Measurements from ENCODE around the gene KIAA1210. TPM values are rescaled to one million over a fixed set of nuclear protein-coding genes. Genes with fewer than 3 reads are reported as not detected.

Gene KIAA1210
- total and polyA plus RNA-seq, 10 of the 15 experiments (the other 5 are each of a cell fraction or from before 2014, with no cell fraction given) = 0.01 TPM; not detected in 9

- in situ Hi-C loops (cut with MboI) = no loop called here
Observed at GRCh38 chrX:119177278-119177677, 49.7 kb upstream of the KIAA1210 start.

GRCh38 chrX:119174900-119175299, 47.3 kb upstream of the KIAA1210 start:
- Histone ChIP-seq H3K79me2 (ENCODE audit: control insufficient read depth, insufficient read depth, low read length) (no peaks in the 10 kb centered on the region), H4K20me1 (ENCODE audit: control insufficient read depth, insufficient read depth) (no peaks in the 10 kb centered on the region), H3K9me3 (replicated peaks; ENCODE audit: control insufficient read depth, insufficient read depth, low read length) (no peaks in the 10 kb centered on the region), H2AFZ (ENCODE audit: control insufficient read depth, low read depth, low read length) (no peak overlapping the region), H3K27ac (ENCODE audit: control insufficient read depth, insufficient read depth) (no peak overlapping the region), H3K4me3 (no peak overlapping the region), H3K4me1 (ENCODE audit: control insufficient read depth, insufficient read depth, low read length) (no peaks in the 10 kb centered on the region), H3K4me2 (ENCODE audit: control insufficient read depth, insufficient read depth) (no peak overlapping the region), H3K9ac (ENCODE audit: control insufficient read depth, insufficient read depth, low read length) (no peak overlapping the region), H3K27me3 (replicated peaks in 1 of 2; ENCODE audit: control insufficient read depth in 2 of 2, insufficient read depth in 2 of 2, low read length in 1 of 2) (no peaks in the 10 kb centered on the region; a peak in 1 of 4 replicates), H3K36me3 (ENCODE audit: control insufficient read depth in 2 of 2, insufficient read depth in 2 of 2, low read length in 1 of 2) (no peaks in the 10 kb centered on the region)
- SMC1A ChIA-PET (ENCODE audit: uncharacterized antibody, unreplicated experiment) = no interaction called here
- POLR2A ChIA-PET = no interaction called here
- no TSS peak for BruUV-seq (replicated peaks)
- CTCF ChIA-PET = no interaction called here
- WGBS (ENCODE audit: insufficient coverage, insufficient replicate concordance, low lambda C conversion rate, missing lambda C conversion rate) = 22% methylated on average over 2 of the region's 2 CpGs
- in situ Hi-C loops (cut with MboI) (no loop called here), intact Hi-C loops (cut with micrococcal nuclease; ENCODE audit: unreplicated experiment) (no loop called here)
- RAD21 ChIA-PET (ENCODE audit: unreplicated experiment) = no interaction called here
- FAIRE-seq (no peak), DNase-seq (ENCODE audit: low read depth, low spot score) (no peak), ATAC-seq (no peak)
- no peak for TF ChIP-seq SMAD5 (IDR thresholded peaks at IDR 0.05; ENCODE audit: low read depth)
- TF ChIP-seq TCF3 (IDR thresholded peaks at IDR 0.05; ENCODE audit: borderline replicate concordance, insufficient read depth, low read depth, low read length) = no peak
- TF ChIP-seq SIX5 (IDR thresholded peaks at IDR 0.05; ENCODE audit: low read depth, low read length, severe bottlenecking) = no peak
- TF ChIP-seq ZBTB11 (CRISPR knock-in tag; IDR thresholded peaks at IDR 0.05) = no peak
- no peak for TF ChIP-seq ETV6 (conservative IDR thresholded peaks at IDR 0.05 in 1 of 2, IDR thresholded peaks at IDR 0.05 in 1 of 2; ENCODE audit: borderline replicate concordance in 1 of 2, low read depth in 1 of 2)

More at GRCh38 chrX:119177278-119177677, 49.7 kb upstream of the KIAA1210 start:
- FAIRE-seq (no peak), ATAC-seq (no peak), DNase-seq (ENCODE audit: low read depth, low spot score) (no peak)
- Histone ChIP-seq H3K9me3 (replicated peaks; ENCODE audit: control insufficient read depth, insufficient read depth, low read length) (no peaks in the 10 kb centered on the region), H3K79me2 (ENCODE audit: control insufficient read depth, insufficient read depth, low read length) (no peaks in the 10 kb centered on the region), H3K4me3 (no peak overlapping the region), H4K20me1 (ENCODE audit: control insufficient read depth, insufficient read depth) (no peaks in the 10 kb centered on the region), H3K4me2 (ENCODE audit: control insufficient read depth, insufficient read depth) (no peak overlapping the region), H3K4me1 (ENCODE audit: control insufficient read depth, insufficient read depth, low read length) (no peaks in the 10 kb centered on the region), H3K27ac (ENCODE audit: control insufficient read depth, insufficient read depth) (no peak overlapping the region), H3K36me3 (ENCODE audit: control insufficient read depth in 2 of 2, insufficient read depth in 2 of 2, low read length in 1 of 2) (no peaks in the 10 kb centered on the region), H2AFZ (ENCODE audit: control insufficient read depth, low read depth, low read length) (no peak overlapping the region), H3K9ac (ENCODE audit: control insufficient read depth, insufficient read depth, low read length) (no peak overlapping the region), H3K27me3 (replicated peaks in 1 of 2; ENCODE audit: control insufficient read depth in 2 of 2, insufficient read depth in 2 of 2, low read length in 1 of 2) (no peaks in the 10 kb centered on the region)
- intact Hi-C loops (cut with micrococcal nuclease; ENCODE audit: unreplicated experiment) = no loop called here
- WGBS (ENCODE audit: insufficient coverage, insufficient replicate concordance, low lambda C conversion rate, missing lambda C conversion rate) = 0% methylated on average over 1 of the region's 1 CpG
- ChIA-PET POLR2A (no interaction called here), SMC1A (ENCODE audit: uncharacterized antibody, unreplicated experiment) (no interaction called here), RAD21 (ENCODE audit: unreplicated experiment) (no interaction called here), CTCF (no interaction called here)
- BruUV-seq (replicated peaks) = no TSS peak
- TF ChIP-seq MTA2 (IDR thresholded peaks at IDR 0.05; ENCODE audit: low read depth) (no peak), PKNOX1 (IDR thresholded peaks at IDR 0.05) (no peak), KLF5 (IDR thresholded peaks at IDR 0.05; ENCODE audit: partially characterized antibody) (no peak), TARDBP (IDR thresholded peaks at IDR 0.05; ENCODE audit: borderline replicate concordance) (no peak), ZNF274 (IDR thresholded peaks at IDR 0.05; ENCODE audit: insufficient read depth, insufficient read length) (no peak)
